Esophagus mucosa (tissue), 1 donor: Measurements from ENCODE around the gene KRTAP10-5. TPM values are rescaled to one million over a fixed set of nuclear protein-coding genes. Genes with fewer than 3 reads are reported as not detected.

ENCODE experiments used
- ATAC-seq: fragments of 200-7000 bp; cut with Tn5 transposase; one replicate; pipeline ENCODE4 v1.9.1; 2020
- total RNA-seq: library from RNA; stranded (reverse); gene quantifications from one replicate; pipeline ENCODE4 v1.2.4, GENCODE V29; 2023
- donor health status: DM: yes; HTN: yes; CAD: no.

The KRTAP10-5 gene
- total RNA-seq, 1 donor from 2014 or later = not detected

GRCh38 chr21:44548381-44548780 is 32.0 kb downstream of the KRTAP10-5 start:
- no peak for ATAC-seq

DNA sequence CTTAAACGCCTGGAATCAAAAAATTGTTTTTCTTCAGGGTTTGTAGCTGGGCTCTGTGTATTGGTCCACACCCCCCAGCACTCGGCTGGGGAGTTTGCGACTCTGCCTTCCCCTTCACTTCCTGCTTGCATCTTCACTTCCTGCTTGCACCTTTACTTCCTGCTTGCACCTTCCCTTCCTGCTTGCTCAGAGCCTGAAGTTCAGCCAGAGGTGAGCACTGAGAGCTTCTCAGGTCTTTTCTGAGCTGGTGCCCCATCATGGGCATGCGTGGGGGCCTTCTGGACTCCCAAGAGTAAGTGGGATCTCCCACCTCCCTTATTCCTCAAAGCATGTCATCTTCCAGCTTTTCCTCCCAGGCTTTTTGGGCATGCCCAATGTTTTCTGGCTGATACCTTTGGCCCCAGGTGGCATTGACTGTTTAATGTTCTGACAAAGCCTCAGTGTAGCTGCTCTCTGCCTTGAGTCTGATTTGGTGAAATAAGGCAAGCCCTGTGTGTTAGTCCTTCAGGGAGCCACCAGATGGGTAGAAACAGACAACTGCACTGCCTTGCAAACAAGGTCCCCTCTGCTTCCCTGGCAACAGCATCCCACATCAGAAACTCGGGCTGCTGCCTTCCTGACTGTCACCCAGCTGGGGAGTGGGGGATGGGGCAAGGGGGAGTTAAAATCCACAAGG is 32.6 kb downstream of the KRTAP10-5 start:
- ATAC-seq = peak; percentile 32

DNA sequence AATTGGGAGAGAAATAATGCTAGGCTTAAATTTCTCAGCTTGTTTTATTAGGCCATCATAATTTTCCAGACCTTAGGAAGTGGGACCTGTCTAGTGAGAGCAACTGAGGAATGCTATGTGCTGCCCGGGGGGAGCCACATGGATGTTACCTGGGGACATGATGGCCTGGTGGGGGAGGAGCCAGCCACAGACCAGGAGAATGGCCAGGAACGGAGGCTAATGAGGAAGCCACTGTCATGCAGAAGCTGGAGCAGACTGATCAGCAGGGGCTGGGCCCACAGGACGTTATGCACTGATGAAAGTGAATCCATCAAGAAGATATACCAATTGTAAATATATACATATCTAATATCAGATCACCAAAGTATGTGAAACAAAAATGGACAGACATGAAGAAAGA is 35.8 kb downstream of the KRTAP10-5 start:
- no peak for ATAC-seq

DNA sequence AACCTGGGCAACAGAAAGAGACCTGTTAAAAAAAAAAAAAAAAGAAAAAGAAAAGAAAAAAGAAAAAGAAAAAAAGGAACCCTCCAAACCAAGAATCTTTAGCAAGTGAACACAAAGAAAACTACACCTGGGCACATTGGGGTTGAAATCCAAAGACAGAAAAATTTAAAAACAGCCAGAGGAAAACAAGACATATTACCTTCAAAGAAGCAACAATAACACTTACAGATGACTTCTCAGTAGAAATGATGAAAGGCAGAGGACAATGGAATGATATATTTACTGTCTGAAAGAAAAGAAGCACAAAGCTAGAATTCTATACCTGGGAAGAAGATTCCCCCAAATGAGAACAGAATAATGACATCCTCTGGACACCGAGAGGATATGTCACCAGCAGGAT is 37.7 kb downstream of the KRTAP10-5 start:
- ATAC-seq = no peak

DNA sequence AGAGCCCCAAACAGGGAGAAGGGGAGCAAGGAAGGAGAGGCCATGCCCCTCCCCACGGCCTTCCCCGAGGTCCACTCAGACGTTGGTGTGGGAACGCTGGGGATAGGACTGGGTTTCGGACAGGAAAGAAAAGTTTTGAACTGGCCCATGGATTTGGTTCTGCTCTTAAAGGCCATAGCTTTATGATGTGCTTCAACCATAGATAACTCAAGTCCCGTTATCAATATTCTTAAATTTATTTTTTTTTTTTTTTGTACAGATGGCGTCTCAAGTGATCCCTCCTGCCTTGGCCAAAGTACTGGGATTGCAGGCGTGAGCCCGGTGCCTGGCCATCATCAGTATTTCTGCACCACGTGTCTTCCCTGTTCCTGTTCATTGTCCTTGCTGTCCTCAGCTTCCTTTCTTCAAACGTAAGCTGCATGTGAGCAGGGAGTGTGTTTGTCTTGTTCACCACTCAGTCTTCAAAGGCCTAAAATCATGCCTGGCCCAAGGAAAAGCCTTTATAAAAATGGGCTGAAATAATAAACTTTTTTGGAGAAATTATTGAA is 39.6 kb downstream of the KRTAP10-5 start:
- no peak for ATAC-seq

GRCh38 chr21:44539991-44540666 is 40.3 kb downstream of the KRTAP10-5 start, which contains the start of gene KRTAP10-1:
Gene KRTAP10-1 (minus strand): TSS chr21:44540195. CDS start chr21:44540150, 45 bp downstream.
- no peak for ATAC-seq

GRCh38 chr21:44539046-44539445 is 41.4 kb downstream of the KRTAP10-5 start:
- ATAC-seq = no peak

DNA sequence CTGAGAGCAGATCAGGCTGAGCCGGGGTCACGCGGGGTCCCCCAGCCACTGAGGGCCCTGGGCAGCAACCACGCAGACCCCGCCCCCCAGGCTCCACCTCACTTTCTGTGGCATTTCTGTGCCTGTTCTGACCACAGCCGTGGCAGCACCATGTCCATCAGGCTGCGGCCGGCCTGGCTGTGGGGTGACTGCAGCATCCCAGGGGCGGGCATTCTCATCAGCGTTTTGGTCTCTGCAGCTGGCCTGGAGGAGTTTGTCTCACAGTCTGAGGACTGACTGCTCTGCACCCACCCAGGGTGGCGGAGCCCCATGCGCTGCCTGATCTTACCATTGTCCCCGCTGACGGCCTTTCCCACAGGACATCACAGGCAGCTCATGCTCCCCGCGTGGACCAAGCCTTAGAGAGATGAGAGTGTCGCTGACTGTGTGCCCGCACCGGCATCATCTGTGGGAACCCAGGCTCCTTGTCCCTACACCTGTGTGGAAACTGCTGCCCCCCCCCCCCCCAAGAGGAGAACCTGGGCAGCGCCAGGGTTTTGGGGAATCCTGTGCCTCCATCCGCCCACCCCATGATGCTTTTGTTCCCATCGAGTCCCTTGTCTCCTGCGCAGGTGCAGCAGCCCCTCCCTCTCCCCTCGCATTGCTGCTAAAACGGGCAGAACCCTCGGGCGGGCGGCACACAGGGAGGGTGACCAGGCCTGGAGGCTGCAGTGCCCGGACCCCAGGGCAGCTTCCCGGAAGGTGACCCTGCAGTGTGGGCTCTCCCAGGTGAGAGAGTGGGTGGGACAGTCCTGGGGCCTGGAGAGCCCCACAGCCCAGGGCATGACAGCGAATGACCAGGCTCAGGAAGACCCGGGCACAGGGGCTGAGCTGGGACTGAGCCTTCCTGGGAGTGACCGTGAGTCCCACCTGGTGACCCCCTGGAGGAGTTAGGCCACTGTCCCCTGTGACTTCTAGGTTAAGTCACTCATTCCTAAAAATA is 42.2 kb downstream of the KRTAP10-5 start:
- no peak for ATAC-seq

DNA sequence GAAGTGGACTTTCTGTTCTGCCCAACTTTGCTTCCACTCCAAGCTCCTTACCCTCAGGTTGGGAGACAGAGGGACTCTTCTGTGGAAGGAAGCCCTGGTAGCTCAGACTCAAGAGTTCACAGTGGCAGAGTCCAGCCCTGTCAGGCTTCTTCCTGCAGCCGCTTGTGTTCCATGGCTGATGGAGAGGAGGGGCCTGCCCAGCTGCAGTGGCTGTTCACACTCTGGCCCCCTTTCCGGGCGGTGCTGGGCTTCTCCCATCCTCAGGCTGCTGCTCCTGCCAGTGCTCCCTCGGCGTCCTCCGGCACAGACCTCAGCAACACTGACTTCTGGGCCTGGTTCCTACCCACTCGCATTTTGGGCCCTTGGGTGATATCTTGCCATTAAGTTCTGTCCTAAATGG is 44.4 kb downstream of the KRTAP10-5 start:
- no peak for ATAC-seq

GRCh38 chr21:44534688-44535087 is 45.7 kb downstream of the KRTAP10-5 start:
- ATAC-seq = no peak

GRCh38 chr21:44533891-44534627 is 46.3 kb downstream of the KRTAP10-5 start:
- no peak for ATAC-seq

DNA sequence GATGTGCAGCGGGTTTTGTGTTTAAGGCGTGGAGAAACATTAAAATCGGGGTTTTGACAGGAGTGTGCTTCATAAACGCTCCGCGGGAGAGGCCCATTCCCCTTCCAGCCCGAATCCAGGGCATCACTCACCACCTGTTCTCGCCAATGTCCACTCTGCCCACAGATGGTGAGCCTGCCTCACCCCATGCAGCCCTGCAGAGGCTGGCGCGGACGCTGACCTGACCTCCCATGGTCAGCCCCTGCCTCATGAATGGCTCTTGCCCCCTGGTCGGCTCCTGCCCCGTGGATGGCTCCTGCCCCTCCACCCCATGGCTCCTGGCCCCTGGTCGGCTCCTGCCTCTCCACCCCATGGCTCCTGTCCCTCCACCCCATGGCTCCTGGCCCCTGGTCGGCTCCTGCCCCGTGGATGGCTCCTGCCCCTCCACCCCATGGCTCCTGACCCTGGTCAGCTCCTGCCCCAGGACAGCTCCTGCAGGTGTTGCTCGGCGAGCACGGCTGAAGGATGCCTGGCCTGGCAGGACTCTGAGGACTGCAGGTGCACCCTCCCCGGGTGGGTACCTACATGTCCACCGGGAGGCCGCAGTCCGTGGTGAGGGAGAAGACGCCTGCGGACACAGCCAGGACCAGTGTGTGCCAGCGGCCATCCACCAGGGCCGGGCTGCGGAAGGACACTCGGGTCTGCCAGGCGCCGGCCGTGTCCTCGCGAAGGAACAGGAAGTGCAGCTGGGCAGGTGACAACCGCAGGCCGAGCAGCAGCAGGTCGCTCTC is 47.1 kb downstream of the KRTAP10-5 start:
- ATAC-seq = no peak

DNA sequence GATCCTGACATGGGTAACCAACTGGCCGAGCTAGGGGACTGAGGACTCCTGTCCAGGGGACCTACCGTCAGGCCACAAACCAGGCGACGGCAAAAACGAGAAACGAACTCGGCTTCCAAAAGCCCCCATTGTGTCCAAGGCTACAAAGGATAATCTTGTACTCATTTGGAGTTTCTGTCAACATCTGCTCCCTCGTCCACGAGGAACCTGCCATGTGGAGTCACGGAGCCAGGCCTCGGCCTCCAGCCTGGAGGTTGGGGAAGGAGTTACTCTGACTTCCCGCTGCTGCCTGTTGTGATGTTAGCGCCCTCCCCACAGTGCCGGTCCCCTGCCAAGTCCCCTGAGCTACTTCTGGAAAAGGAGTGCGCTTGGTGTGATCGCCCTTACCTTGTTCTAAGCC is 47.7 kb downstream of the KRTAP10-5 start:
- ATAC-seq = no peak

GRCh38 chr21:44531606-44532564 is 48.5 kb downstream of the KRTAP10-5 start:
- ATAC-seq = no peak

GRCh38 chr21:44530903-44531605 is 49.4 kb downstream of the KRTAP10-5 start:
- ATAC-seq = no peak

- no peak for ATAC-seq
These were observed 50.0 kb downstream of the KRTAP10-5 start for GRCh38 chr21:44530221-44530902.

DNA sequence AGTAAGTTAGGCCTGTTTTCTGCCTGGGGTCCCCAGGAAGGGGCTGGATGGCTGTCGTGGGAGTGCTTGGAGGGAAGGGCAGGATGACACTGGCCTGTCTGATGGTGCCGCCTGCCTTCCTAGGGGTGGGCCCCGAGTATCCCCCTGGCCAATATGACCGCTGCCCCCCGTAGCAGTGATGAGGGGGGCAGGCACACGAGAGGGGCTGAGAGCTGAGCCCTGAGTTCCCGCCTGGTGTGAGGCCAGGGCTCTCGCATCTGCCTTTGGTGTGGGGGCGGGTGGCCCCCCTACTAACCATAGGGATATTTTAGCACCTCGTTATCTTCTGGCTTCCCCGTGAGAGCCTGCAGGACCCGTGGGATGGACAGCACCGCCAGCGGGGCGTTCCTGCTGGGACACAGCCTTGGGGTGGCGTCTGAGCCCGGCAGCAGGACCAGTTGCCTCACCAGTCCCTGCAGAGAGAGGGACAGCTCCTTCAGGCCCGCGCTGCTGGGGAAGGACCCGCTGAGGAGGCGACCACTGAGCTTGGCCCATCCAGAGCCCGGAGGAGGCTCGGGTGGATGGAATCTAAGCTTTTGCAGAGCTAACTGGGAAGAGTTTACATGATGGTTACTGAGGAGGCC is 50.8 kb downstream of the KRTAP10-5 start:
- ATAC-seq = no peak
